ENCODE results near the gene SPECC1.
"Not testable (repeated sequence)": the region's sequence is repeated elsewhere in the genome, so short reads cannot be mapped to it uniquely, and the experiment has no call there.

SPECC1 gene

GRCh38 chr17:20352567-20352966 is 343.4 kb downstream of the SPECC1 start:
- DNase-seq = not testable (repeated sequence)

- DNase-seq = not testable (repeated sequence)
Measured at GRCh38 chr17:20363846-20364245, 354.7 kb downstream of the SPECC1 start.

All from NCI-H1048 (cell line).